SIG-M5 (cell line): Measurements from ENCODE around the gene MOG.

ENCODE experiments used
- DNase-seq: peaks from one replicate; lab custom pipeline; 2025; lab: John Stamatoyannopoulos, UW

The MOG gene

DNA sequence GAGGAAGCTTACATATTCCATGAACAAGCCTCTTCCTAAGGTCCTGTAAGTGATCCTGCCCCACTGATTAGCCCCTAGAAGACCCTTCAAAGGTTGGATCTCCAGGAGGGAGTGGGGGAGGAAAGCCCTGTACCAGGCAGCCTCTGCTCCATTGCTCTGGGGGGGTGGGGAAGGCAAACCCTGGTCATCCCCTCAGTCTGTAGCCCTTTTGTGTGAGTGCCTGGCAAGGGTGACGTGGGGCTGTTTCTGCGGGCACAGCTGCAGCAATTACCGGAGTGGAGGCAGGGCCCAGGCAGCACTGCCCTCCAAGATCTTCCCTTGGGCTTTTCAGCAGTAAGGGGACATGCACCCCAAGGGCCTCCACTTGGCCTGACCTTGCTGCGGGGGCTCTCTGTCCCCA, at the start of gene MOG:
MOG (plus strand) TSS at position 295 of the 400 bp plus-strand sequence. CDS start 118 bp downstream, outside the sequence.
- no peak for DNase-seq

DNA sequence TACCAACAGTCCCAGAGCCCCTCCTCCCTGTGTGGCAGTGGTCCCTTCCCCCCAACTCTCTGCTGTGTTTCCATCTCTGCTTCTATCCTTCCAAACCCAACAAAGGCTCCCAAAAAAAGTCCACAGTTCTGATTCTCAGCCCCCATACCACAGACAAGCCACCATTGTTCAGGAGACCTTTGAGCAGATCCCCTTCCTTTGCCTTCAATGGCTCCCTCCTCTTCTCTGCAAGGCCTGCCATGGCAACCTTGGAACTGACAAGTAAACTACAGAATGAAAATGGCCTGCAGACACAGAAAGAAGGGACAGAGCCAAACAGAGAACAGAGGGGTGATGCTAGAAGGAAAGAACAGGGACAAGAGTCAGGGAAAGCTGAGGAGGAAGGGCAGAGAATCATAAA, 48.8 kb upstream of the MOG start:
- no peak for DNase-seq

DNA sequence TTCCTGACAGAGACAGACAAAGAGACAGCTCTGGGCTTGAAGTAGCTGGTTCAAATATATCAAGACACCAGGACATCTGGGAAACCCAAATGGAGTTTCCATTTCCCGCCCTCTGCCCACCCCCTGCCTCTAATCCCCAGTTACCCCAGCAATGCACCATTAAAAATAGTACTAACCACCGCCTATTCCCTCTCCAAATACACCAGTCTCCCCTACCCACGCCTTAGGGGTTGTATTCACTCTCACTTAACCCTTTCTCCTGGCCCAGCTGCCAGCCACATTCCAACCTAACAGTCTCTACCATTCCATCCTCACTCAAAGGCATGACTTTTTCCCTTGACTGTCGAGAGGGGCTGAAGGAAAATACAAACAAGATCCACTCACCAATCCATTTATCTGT, 46.4 kb upstream of the MOG start:
- no peak for DNase-seq

DNA sequence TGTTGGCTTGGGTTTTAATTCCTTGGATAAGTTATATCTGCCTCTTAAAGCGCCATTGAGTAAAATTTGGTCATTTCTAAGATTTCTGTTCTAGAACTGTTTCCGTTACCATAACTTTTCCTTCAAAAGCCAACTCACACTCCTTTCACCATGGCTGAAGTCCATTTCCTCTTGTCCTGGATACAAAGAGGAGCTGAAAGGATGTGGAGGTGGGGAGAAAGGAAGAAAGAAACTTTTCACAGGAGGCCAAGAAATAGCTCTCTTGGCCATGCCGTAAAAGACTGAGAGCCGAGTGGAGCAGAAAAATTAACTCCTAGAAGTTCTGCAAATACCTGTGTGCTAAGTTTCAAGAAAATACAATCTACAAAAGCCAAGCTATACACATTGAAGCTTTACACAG, 45.5 kb upstream of the MOG start:
- DNase-seq, result no peak

DNA sequence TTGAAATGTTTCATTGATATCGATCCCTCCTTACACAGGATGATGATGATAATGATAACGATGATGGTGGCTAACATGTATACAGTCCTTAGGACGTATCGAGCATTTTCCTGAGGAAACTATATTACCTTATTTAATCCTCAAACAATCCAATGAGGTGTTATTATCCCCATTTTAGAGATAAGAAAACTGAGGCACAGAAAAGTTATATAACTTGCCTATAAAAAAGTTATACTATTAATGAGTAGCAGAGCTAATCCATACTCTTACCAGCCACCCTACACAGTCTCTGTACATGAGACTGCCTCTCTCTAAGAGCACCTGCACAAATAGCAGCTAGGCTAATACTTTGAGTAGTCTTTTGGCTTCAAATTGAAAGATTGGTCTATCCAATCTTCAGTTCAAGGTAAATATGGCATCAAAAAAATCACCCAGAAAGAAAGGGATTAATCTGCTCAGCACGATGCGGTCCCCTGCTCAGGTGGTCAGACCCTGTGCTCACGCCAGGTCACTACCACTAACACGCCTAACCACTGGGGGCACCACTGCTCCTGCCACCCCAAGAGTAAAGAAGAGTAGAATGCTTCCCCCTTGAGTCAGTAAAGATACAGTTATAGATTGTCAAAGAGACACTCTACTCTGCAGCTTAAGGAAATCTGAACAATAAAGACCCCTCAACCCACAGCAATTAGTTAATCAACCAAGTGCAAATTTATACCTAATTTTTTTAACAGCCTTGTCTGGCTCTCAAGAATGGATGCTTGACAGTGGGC, 38.9 kb upstream of the MOG start:
- DNase-seq, result no peak

DNA sequence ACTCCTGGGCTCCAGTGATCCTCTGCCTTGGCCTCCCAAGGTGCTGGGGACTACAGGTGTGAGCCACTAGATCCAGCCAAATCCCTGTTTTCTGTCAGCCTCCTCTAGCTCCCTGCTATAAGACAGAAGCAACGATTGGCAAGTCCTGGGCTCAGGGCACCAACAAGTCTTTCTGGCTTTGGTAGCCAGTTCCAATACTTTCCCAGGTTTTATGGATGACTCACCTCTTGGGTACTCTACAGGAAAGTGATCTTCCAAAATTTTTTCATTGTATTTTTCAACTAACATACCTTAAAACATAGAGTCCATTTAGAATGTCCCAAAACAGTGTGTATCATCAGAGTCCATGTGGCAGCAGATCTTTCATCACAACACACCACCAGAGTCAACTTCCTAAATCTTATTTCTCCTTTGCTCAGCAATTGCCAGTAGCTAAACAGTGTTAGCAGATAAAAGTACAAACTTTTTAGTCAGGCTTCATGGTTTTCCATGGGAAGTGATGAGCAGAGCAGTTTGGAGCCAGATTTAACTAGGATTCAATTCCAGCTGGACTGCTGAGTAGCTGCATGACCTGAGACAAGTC, 37.2 kb upstream of the MOG start:
- no peak for DNase-seq

DNA sequence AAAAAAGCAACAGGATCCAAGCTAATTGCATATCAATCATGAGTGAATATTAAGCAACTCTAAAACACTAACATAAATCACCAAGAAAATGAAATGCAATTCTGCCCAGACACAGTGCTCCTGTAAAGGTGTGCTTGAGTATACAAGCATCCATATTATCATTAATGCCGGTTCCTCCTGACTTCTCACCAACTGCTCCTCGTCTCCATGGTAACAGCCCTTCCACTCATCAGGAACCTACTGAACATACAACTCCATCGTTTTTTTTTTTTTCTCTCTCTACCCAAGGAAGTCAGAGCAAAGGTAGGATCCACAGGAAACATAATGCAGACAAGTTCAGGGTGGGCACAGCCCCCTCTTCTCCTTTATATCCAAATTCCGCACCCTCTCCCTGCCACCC, 36.3 kb upstream of the MOG start:
- DNase-seq, result no peak

DNA sequence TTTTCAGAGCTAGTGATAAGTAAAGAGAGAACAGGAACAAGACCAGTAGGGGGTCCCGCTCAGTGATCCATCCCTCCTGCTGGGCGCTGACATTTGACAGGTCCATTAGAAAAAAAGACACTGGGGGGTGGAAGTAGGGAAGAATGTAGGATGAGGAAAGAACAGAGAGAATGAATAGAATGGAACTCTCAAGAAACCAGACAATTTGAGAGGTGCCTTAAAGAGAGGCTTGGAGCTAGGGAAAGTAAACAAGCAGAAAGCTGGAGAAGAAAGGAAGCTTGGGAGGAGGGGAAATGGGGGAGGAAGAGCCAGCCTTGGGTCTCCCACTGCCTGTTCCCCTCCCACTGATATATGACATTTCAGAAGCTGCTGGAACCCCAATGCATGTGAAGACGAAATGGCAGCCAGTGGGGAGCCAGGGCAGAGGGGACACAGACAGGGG, 32.4 kb upstream of the MOG start:
- DNase-seq, result no peak

DNA sequence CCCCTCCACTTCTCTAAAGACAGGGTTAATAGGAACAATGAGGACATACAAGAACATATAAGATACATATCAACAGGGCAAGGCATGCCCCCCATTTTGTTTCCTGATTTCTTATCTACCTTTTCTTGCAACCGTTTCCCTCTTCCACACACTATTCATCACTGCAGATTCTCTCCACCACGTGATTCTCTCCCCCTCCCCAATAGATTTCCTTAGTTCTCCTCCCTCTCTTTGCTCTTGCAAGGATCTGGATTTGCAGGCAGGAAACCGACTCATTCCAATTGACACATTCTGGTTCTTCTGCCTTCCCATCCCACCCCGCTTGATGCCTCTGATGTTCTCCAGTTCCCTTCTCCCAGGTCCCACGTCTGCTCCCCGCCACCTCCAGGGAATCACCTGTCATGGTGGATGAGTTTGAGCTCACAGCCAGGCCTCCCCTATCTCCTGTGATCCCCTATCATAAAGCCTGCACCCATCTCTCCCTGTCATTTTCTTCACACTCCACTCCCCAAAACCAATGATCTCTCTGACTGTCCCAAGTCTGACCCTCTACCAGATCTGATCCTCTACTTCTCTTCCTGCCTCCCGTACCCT, 31.5 kb upstream of the MOG start:
- no peak for DNase-seq

DNA sequence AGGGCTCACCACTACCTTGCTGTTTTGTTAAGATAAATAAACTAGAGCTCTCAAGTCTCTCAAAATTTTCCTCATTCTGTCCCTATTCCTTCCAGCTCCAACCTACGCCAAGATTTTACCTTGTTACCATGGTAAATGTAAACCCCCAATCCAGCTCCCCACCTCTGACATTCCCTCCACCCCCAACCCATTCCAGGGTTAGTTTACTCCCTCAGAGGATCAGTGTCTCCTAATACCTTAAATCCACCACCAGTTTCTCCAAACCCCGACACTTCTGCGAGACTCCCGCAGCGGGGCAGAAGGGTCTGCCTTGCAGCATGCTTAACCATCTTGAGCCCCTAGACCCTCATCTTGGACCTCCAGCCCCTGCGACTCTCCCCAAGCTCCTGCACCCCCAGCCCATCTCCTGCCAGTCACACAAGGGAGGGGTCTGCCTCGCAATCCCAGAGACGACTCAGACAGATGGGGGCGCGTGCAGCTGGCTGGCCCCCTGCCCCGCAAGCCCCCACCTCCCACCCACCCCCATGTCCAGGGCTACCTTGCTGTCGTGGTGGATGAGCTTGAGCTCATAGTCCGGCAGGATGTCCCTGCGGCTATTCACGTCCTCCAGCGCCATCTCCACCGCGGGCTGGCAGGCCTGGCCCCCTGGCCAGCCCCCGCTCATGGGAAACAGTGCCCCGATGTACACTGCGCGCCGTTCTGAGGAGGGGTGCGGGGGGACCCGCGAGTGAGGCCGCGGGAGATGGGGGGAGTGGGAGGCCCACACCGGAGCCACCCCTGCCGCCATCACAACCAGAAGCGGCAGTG, 29.7 kb upstream of the MOG start:
- DNase-seq, result no peak

DNA sequence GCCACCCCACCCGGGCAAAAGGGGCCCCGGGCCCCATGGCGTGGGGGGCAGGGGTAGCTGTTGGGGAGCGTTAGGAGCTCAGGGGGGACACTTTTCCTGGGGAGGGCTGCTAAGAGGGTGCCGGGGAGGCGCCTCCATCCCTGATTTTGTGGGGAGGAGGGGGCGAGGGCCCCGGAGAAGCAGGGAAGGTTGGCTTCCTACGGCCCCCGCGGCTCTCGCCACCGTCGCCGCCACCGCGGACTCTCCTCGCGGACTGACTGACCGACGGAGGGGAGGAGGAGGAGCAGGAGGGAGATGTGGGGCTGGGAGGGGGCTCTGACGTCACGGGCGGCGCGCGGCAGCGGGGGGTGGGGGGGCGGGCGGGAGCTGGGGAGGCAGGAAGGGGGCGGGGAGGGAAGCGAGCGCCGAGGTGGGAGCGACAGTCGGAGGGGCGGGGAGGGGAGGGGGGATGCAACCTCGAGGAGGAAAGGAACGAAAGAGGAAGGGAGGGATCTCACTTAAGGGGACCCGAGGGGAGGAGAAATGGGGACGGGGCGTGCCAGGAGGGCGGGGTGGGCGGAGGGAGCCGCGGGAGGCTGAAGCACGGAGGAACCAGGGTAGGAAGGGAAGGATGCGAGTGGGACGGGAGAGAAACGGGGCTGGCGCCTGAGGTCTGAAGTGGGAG, 29.0 kb upstream of the MOG start:
- no peak for DNase-seq

DNA sequence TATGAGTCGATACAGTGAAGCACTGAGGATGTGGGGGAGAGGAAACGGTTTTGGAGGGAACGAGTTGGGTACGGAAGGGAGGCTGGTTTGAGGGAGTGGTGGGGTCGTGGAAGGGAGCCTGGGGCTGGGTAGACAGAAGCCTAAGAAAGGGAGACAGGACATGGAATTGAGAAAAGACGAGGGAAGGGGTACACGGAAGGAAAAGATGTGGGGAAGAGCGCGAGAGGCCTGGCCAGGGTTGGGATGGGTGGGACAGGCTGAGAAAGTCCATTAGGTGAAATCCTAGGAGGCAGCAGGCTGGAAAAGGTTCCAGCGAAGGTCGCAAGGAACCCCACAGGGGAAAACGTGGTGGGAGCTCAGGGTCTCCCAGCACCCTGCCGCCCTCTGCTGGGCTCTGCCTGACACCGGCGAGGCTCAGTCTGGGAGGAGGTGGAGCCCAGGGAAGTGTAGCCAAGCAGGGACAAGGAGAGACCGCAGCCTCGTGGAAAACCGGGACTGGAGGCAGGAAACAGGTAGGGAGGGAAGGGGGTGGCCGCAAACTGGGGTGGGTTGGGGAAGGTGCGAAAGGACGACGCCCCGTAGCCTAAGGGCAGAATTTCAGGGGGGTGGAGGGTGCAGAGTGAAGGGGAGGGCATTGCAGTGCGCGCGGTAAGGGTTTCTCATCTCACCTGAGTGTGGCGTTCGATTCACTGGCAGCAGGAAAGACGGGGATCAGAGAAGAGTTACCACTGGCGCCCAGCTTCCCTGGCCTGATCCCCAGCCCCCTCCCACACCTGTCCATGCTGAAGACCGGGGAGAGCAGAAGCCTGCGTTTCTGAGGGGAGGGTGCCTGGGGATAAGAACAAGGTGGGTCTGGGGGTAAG, 28.2 kb upstream of the MOG start:
- DNase-seq, result no peak

DNA sequence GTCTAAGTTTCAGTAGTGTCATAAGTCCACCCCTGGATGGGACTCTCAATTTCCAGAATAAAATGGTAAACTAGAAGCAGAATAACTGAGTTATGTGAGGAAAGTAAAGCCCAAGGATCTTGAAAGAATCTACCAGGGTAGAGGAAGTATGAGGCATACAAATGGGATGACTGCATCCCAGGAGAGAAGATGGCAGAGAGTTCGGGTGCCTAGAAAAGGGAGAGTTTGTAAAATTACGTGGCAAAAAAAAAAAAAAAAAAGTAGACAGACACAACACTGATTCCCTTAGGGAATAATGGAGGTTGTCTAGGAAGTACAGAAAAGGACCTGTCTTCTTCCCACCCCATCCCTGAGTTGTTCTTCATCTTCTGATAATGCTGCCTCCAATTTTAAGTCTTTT, 27.3 kb upstream of the MOG start:
- no peak for DNase-seq

DNA sequence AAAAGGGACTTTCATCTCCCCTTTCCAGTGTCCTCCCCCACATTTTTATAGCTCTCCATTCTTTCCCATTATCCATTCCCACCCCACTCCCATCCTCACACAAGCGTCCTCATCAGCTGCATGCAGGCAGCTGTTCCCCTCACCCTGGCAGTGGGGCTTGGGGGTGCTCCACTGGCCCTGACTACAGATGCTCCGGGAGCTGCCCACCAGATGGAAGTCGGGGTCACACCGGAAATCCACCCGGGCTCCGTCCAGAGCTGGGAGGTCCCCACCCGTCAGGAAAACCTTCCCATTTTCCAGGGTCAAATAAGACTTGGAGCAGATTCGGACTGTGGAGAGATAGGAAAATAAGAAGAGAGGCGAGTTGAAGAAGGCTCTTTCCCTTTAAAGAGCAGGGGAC, 26.6 kb upstream of the MOG start:
- no peak for DNase-seq

DNA sequence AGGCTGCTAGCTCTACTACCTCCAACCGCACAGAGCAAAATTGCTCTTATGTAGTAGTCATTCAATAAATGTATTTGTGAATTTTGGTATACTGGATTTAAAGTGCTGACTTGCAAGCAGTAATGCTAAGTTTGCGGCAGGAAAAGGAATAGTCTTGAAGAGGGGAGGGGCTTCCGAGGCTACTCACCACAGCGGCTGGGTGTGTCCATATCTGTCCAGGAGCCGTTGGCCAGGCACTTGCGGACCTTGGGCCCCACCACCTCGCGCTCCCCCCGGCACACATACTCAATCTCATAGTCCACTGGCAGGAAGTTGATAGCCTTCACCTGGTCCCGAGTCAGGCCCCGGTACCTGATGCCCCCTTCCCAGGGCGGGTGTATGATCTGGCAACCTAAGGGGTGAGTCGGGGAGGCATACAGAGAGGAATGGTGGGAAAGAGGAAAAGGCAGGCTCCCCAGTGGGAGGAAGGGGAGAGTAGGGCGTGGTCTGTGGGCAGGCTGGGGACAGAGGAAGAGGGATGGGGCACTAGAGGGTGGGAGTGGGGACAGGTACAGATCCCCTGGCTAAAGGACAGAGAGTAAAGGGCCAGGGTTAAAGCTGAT, 25.6 kb upstream of the MOG start:
- DNase-seq, result no peak

DNA sequence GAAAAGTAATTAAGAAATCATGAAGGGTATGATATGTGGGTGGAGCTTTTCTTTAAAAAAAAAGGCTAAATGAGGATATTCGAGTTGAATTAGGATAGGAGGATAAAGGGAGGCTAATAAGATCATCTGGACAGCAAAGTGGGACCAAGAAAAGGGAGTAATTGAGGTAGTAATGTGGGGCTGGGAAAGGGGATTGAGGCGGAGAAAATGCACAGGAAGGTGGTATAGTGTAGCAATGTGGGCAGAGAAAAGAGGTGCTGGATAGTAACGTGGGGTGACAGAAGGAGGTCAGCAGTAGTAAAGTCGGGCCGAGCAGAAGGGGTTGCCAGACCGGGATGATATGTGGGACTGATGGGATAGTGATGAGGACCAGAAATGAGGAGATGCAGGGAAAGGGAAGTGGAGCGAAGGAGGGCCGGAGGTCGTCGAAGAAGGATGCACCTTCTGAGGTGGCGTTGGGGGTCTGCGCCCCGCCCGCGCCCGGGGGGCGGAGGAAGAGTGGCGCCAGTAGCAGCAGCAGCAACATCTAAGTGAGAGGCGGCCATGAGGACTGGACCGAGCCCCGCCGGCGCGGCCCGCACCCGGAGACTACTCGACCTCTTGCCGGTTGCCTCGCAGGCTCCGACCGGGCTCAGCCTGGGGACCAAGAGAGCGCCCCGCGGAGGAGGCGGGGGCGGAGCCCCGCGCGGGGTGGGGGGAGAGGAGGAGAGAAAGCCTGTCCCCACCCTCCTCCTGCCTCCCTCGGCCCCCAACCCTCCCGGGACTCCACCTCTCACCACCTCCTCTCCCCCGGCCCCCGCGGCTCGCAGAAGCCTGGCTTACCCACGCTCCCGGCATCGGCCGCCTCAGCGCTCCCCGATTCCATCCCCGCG, 24.8 kb upstream of the MOG start:
- DNase-seq, result no peak

DNA sequence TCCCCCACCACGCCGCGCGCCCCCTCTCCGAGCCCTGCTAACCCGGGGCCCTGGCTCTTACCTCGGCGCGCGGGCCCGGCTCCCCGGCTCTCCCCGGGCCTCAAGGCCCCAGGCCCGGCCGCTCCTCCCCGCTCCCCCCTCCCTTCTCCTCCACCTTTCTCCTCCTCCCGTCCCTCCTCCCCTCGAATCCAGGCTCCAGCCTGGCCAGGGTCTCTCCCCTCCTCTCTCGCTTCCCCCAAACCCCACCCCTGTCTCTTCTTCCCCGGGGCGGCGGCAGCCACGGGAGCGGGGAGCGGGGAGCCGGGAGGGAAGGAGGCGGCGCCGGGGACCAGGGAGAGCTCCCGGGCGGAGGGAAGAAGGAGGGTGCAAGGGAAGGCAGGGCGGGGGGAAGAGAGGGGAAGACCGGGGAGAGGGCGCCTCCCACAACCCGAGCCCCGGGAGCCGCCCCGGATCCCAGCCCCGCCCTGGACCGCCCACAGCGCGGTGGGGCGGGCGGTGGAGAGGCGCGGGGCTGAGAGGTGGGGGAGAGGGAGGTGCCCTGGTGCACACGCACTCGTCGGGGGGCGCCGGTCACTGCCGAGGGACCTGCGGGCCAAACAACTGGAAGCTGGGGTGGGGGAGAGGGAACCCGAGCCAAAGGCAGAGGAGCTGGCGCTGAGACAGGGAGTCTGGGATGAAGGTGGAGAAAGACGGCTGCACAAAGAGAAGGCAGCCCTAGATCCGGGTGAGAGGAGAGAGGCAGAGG, 23.9 kb upstream of the MOG start, which contains the start of gene GABBR1:
GABBR1 (minus strand) TSS at position 395 of the 745 bp plus-strand sequence. CDS start 798 bp downstream, outside the sequence.
- DNase-seq, result no peak

DNA sequence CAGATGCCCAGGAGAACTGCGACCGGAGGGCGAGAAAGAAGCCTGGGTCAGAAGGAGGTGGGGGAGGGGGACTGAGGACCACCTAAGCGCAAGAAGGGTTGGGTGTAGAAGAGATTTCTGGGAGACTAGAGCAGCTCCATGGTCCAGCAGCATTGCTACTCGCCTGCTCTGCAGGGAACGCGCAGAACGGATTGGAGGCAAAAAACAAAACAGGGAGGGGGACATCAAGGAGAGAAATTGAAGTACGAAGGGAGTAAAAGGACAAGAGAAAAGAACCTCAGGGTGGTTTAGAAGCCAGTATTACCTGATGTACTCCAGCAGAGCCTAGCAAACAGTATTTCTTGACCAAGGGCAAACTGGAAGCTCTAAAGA, 23.4 kb upstream of the MOG start:
- DNase-seq, result no peak

DNA sequence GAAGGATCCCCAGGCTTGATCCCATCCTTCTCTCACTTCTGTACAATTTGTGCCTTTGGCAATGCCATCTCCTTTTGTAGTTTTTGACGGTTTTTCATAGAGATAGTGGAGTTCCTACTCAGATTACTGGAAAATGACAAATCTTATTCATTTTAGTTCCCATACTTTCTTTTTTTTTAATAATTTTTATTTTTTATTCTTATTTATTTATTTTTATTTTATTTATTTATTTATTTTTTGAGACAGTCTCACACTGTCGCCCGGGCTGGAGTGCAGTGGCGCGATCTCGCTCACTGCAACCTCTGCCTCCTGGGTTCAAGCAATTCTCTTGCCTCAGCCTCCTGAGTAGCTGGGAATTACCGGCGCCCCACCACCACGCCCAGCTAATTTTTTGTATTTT, 19.6 kb upstream of the MOG start:
- no peak for DNase-seq
